T-helper 22 cell (primary cell): Measurements from ENCODE around the gene GLIS1.

Source experiments
- DNase-seq: peaks from one replicate; pipeline ENCODE4 v3.0.0-alpha.2; 2020; ENCODE audit warnings: low read depth

Gene GLIS1

GRCh38 chr1:53463961-53464899, 274.7 kb downstream of the GLIS1 start:
- no peak for DNase-seq

GRCh38 chr1:53462769-53463501, 276.0 kb downstream of the GLIS1 start:
- DNase-seq = no peak

GRCh38 chr1:53462193-53462592, 276.8 kb downstream of the GLIS1 start:
- no peak for DNase-seq

GRCh38 chr1:53461323-53462044, 277.5 kb downstream of the GLIS1 start:
- no peak for DNase-seq

GRCh38 chr1:53460666-53461322, 278.2 kb downstream of the GLIS1 start:
- no peak for DNase-seq

- DNase-seq = no peak
These were observed 278.7 kb downstream of the GLIS1 start for GRCh38 chr1:53460211-53460634.

- DNase-seq = no peak
These were observed 279.4 kb downstream of the GLIS1 start, which contains the start of gene DMRTB1 for GRCh38 chr1:53459321-53460175. DMRTB1 (plus strand) TSS chr1:53459399; CDS start chr1:53459454, 55 bp downstream.

GRCh38 chr1:53458634-53459033, 280.3 kb downstream of the GLIS1 start:
- DNase-seq = no peak
